Bronchus fibroblast of lung (primary cell): ENCODE measurements around the gene CCNF. TPM values are rescaled to one million over a fixed set of nuclear protein-coding genes. Genes with fewer than 3 reads are reported as not detected.

Experiments
- total RNA-seq: library from RNA; depleted of rRNA; stranded (reverse); fragments of >200 nt; gene quantifications from 2 replicates; pipeline ENCODE4 v1.2.3, GENCODE V29; 2015

The CCNF gene, protein sequence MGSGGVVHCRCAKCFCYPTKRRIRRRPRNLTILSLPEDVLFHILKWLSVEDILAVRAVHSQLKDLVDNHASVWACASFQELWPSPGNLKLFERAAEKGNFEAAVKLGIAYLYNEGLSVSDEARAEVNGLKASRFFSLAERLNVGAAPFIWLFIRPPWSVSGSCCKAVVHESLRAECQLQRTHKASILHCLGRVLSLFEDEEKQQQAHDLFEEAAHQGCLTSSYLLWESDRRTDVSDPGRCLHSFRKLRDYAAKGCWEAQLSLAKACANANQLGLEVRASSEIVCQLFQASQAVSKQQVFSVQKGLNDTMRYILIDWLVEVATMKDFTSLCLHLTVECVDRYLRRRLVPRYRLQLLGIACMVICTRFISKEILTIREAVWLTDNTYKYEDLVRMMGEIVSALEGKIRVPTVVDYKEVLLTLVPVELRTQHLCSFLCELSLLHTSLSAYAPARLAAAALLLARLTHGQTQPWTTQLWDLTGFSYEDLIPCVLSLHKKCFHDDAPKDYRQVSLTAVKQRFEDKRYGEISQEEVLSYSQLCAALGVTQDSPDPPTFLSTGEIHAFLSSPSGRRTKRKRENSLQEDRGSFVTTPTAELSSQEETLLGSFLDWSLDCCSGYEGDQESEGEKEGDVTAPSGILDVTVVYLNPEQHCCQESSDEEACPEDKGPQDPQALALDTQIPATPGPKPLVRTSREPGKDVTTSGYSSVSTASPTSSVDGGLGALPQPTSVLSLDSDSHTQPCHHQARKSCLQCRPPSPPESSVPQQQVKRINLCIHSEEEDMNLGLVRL
- total RNA-seq, result 39.3 and 42.1 TPM in 2 replicates

DNA sequence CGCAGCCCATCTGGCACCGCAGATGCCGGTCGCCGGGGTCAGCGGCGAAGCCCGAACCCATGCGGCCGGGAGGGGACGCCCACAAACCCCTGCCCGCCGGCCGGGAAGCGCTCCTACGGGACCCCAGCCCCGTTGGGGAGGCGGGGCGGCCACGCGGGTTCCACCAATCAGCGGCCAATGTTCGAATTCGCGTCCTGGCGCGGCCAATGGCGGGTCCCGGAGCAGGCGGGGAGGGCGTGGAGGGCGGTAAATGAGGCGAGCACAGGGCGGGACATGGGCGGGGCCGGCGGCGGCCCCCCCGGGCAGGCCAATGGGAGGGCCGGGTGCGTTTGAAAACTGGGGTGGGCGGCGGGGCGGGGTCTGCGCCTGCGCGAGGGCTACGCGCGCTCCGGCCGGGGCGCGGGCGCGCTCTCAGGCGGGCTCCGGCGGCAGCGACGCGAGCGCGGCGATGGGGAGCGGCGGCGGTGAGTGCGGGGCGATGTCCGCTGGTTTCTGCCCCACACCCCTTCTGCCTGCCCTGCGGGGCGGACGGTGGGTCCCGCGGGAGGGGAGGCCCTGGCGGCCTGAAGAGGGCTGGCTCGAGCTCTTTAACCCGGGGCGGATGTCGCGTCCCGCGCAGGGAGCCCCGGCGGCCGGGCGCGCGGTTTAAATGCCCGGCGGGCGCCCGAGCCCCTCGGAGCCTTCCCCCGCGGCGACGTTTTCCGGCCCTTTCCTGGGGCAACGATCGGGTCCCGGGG lies at the start of gene CCNF:
CCNF (plus strand) TSS at position 414 of the 737 bp plus-strand sequence; CDS start at position 449, 35 bp downstream.

DNA sequence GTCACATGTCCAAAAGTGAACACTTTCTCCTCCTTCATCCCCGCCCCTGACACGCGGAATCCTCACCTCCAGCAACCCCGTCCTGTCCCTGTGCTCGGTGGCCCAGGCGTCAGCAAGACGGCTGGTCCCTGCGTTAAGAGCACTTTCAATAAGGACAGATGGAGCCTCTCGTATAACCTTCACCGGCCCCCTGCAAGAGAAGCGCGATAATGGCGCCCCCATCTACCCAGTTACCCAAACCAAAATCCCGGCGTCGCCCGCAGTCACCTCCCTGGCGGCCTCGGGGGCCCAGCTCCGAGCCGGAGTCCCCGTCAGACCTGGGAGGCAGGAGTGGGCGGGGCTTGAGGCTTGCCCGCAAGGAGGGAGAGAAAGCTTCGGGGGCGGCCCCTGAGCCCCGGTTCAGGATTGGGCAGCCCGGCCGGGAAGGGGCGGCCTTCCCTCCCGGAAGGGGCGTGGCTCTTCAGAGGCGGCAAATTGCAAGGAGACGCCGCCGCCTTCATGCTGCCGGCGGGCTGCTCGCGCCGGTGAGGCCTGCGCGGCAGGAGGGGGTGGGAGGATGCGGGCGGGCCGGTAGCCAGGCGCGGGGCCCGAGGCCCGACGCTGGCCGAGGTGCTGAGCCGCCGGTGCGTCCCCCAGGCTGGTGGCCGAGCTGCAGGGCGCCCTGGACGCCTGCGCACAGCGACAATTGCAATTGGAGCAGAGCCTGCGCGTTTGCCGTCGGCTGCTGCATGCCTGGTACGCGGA lies 30.6 kb downstream of the CCNF start, which contains the start of gene TEDC2:
TEDC2 (plus strand) TSS at position 463 of the 744 bp plus-strand sequence; CDS start at position 499, 36 bp downstream.

DNA sequence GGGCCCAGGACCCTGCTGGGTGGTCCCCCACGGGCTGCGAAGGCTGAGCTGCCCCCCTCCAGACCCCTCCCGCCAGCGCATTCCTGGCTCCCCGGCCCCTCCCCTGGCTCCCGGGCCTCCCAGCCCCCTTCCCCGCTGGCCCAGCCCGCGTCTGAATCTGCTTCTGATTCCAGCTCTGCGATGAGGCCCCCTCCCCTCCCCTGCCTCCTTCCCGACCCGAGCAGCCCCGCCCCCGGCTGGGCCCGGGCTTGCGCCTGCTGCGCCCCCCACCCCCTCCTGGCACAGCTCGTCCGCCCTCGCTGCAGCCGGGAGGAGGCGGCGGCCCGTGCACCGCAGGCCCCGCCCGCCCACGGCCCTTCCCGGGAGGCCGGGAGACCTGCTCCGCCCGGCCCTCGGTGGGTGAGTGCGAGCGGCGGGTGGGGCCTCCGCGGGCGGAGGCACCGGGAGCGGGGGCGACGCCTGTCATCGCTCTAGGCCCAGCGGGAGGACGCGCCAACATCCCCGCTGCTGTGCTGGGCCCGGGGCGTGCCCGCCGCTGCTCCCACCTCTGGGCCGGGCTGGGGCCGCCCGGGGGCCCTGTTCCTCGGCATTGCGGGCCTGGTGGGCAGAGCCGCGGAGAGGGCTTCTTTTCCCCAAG lies 41.9 kb downstream of the CCNF start, which contains the start of gene NTN3:
NTN3 (plus strand) TSS at position 282 of the 637 bp plus-strand sequence. CDS start 405 bp downstream, outside the sequence.

DNA sequence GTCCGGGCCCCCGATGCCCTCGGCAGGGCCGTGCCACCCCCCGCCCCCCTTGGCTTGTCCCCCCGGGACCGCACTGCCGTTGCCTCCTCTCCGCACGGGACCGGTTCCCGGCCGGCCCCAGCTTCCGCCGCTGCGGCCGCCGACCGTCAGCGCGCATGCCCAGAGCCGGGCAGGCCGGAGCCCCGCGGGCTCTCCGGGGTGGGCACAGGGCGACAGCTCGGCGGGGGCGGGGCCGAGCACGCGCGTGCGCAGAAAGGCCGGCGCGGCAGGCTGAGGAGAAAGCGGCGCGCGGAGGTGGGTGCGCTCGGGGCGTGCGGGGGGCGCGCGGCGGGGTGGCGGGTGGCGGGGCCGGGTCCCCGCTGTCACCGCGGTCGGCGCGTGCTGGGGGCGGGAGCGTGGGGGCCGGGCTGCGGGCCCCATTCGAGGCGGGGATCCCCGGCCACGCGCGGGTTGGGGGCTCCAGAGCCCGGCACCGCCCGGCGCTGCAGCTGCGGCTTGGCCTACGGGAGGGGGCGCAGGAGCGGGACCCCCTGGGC lies 45.7 kb downstream of the CCNF start, which contains the start of gene TBC1D24:
TBC1D24 (plus strand) TSS at position 251 of the 536 bp plus-strand sequence. CDS start 21,022 bp downstream, outside the sequence.

Other genes with a start within 250 kb of the CCNF start
- under 0.01 TPM in 1 of 2 replicates, not detected in the other for gene CASKIN1, start 232.8 kb upstream of the CCNF start, total RNA-seq
- gene MLST8, start 224.0 kb upstream of the CCNF start, total RNA-seq, result 80.4 and 86.6 TPM in 2 replicates
- gene BRICD5, start 218.6 kb upstream of the CCNF start, total RNA-seq, result 1.3 and 2.7 TPM in 2 replicates
- gene PGP, start 214.6 kb upstream of the CCNF start, total RNA-seq, result 24.5 and 27.1 TPM in 2 replicates
- gene E4F1, start 205.9 kb upstream of the CCNF start, total RNA-seq, result 22.9 and 25.2 TPM in 2 replicates
- 0.15 and 1.0 TPM in 2 replicates for gene DNASE1L2, start 193.0 kb upstream of the CCNF start, total RNA-seq
- 54.3 and 66.3 TPM in 2 replicates for gene ECI1, start 177.9 kb upstream of the CCNF start, total RNA-seq
- gene RNPS1, start 161.3 kb upstream of the CCNF start, total RNA-seq, result 218 and 221 TPM in 2 replicates
- gene ABCA3, start 88.7 kb upstream of the CCNF start, total RNA-seq, result 0.15 and 0.34 TPM in 2 replicates
- 23.8 and 25.9 TPM in 2 replicates for gene TEDC2, start 30.7 kb downstream of the CCNF start, total RNA-seq
- gene NTN3, start 41.9 kb downstream of the CCNF start, total RNA-seq, result 0.15 and 0.34 TPM in 2 replicates
- gene TBC1D24, start 45.7 kb downstream of the CCNF start, total RNA-seq, result 6.8 and 9.9 TPM in 2 replicates
- 44.6 and 45.0 TPM in 2 replicates for gene ATP6V0C, start 84.5 kb downstream of the CCNF start, total RNA-seq
- gene AMDHD2, start 90.9 kb downstream of the CCNF start, total RNA-seq, result 23.9 and 26.2 TPM in 2 replicates
- gene CEMP1, start 102.0 kb downstream of the CCNF start, total RNA-seq, result not detected in 2 replicates
- 13.1 and 13.6 TPM in 2 replicates for gene PDPK1, start 108.6 kb downstream of the CCNF start, total RNA-seq